NCI-H1417 (cell line): ENCODE data around the gene LMNTD2.

Experiments
- DNase-seq, 3 experiments: peaks; one replicate each; lab custom pipeline; 2025; lab: John Stamatoyannopoulos, UW

LMNTD2 gene

DNA sequence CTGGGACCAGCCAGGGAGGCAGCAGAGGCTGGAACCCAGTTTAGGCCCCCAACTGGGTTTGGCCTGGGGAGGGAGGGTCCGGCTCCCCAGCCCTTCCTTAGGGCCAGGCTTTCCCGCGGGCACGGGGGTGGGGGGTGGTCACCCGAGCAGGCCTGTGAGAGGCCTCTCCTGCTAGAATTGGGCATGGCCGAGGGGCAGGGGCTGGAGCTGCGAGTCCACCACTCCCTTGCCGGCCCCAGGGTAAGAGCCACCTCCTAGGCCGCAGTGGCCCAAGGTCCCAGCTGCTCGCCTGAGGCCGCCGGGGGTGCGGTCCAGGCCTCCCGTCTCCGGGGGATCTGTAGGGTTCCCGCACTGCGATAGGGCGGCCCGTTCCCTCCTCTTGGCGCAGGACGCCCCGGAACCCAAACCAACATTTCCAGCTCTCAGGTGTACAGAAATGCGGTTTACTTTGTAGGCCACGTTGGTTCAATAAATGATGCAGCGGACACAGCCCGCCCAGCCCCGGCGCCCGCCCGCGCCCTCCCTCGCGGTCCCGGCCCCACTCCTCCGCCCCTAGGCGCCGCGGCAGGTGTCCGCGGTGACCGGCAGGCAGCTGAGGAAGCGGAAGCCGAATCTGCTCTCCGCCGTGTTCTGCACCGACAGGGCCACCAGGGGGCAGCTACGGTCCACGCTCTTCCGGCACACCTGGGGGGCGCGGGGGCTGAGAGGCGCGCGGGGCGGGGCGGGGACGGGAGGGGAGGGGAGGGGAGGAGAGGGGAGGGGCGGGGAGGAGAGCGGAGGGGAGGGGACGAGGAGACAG lies 5.9 kb downstream of the LMNTD2 start:
- DNase-seq: peak; percentile 83 to 91 (median 86)

DNA sequence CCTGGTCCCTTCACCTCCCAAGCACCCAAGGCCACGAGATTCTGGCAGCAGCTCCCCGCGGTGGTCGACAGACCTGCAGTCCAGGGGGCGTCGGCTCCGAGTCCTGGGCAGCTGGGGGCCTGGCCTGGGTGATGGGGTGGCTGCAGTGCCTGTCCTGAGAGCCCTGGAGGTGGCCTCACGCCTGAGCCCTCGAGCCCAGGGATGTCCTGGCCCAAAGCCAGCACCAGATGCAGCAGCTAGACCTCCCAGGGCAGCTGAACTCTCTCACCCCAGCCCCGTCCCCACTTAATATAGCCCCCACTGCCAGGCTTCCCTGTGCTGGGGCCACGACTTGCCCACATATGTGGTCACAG lies 6.6 kb downstream of the LMNTD2 start:
- peak in 1 of 3 experiments; percentile 28 for DNase-seq

DNA sequence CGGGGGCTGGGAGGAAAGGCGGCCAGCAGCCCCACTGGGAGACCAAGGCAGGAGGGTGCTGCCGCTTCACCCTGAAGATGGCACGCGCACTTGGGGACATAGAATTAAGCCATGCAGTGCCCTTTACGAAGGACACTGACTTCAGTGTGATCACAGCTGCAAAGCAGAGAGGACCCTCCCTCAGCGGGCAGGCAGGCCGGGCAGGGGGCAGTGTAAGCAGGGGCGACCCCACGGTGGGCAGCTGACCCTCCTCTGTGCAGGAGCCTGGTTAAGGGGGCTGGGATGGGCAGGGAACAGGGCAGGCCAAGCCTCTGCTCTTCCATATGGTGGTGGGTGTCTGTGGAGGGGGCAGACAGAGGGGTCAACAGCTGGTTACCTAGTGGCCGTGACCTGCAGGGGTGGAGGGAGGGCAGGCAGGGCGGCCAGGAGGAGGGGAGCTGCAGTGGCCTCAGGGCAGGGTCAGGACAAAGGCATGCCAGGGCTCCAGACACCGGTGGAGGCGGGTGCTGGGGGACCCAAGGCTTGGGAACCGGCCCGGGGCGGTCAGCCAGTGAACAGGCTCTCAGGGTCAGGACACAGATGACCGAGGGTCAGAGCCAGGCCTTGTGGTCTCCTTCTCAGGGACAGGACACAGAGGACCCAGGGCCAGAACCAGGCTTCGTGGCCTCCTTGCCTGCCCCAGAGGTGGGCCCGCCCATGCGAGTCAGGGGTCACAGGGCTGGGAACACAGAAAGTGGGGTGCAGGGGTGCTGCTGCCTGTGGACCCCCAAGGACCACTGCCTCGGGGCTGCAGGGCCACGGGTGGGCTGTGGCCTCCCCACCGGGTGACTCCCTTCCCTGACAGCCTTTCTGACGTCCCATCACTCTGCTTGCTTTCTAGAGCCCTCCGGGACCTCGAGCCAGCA lies 7.2 kb downstream of the LMNTD2 start:
- DNase-seq: no peak

GRCh38 chr11:551596-551995 lies 8.9 kb downstream of the LMNTD2 start:
- no peak for DNase-seq

- DNase-seq: no peak
These were observed 9.4 kb downstream of the LMNTD2 start for GRCh38 chr11:551131-551530.

GRCh38 chr11:550746-551085 lies 9.8 kb downstream of the LMNTD2 start:
- no peak for DNase-seq

DNA sequence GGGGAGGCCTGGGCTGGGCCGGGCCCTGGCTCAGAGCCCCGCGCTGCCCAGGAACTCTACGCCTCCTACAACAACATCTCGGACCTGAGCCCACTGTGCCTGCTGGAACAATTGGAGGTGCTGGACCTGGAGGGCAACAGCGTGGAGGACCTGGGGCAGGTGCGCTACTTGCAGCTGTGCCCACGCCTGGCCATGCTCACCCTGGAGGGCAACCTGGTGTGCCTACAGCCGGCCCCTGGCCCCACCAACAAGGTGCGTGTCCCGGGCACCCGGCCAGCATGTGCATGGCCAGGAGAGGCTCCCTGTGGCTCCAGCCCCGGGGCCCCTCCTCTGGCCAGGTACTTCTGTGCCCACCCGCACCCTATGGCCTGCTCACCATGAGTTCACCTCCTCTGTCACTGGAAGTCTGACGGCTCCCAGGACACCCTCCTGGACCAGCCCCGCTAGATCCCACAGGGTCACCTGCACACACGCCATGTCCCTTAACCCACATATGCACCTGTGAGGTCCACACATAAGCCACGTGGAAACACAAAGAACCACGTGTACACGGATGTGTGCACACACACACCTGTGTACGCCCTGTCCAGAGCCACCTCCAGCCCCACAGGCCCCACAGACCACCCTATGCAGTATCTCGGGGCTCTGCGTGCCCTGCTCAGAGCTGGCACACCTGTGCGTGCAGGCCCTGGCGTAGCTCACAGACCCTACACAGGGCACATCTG lies 10.4 kb downstream of the LMNTD2 start:
- no peak for DNase-seq

GRCh38 chr11:548700-549603 lies 11.6 kb downstream of the LMNTD2 start:
- DNase-seq: peak in 1 of 3 experiments; percentile 6

DNA sequence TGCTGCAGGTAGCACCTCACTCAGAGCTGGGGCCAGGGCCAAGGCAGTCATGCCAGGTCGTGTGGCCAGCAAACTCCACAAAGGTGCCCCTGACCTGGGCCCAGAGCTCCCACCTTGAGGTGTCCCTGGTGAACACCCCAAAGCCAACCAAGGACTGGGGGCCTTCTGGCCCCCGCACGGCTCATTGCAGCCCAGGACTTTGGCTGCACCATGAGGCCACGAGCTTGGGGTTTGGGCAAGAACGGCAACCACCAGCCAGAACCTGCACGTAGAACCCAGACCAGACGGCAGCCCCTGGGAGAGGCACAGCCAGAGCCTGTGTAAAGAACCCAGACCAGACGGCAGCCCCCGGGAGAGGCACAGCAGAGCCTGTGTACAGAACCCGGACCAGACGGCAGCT lies 15.4 kb downstream of the LMNTD2 start:
- DNase-seq: no peak

GRCh38 chr11:544817-545166 lies 15.7 kb downstream of the LMNTD2 start:
- no peak for DNase-seq

DNA sequence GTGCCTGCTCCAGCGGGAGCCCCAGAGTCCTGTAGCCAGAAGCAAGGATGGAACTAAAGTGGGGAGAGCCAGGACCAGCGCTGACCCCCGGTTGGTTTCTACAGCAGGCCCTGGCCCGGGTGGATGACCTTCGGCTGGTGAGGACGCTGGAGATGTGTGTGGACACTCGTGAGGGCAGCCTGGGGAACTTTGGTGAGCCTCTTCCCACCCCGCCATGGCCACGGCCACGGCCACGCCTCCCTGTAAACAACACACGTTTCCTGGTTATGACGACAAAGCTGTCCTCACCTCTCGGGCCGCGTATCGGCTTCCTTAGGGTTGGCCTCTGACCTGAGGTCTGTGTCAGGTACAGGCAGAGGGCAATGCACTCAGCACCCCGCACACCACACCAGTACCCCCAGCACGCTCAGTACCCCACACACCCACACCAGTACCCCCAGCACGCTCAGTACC lies 19.1 kb downstream of the LMNTD2 start:
- no peak for DNase-seq

DNA sequence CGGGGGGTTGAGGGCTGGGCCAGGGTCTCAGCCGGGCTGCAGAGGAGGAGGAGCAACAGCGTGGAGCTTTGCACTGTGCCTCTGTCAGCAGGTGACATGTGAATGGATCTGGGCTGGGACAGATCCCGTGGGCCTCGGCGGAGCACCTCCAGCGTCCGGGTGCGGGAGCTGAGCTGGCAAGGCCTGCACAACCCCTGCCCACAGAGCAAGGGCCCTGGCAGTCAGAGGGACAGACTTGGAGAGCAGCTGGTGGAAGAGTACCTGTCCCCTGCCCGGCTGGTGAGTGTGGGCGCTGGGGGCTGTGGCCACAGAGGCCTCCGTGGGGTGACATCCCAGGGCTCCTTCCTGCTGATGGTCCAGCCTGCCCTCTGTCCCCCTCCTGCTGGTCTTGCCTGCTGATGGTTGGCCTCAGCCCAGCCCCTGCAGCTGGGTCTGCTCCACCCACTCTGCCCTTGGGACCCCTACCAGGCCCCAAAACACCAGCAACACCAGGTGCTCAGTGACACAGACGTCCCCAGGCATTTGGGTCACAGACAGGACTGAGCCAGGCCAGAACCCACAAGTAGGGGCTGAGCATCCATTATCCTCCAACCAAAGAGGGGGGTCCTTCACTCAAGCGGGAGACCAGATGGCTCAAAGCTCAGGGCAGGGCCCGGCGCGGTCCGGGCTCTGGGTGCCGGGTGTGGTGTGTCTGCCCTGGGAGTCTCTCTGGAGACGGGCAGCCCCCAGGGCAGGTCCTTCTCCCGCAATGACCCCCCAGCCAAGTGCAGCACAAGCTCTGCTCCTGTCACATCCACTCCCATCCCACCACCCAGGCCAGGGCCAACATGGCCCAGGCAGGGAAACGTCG lies 19.7 kb downstream of the LMNTD2 start:
- no peak for DNase-seq

DNA sequence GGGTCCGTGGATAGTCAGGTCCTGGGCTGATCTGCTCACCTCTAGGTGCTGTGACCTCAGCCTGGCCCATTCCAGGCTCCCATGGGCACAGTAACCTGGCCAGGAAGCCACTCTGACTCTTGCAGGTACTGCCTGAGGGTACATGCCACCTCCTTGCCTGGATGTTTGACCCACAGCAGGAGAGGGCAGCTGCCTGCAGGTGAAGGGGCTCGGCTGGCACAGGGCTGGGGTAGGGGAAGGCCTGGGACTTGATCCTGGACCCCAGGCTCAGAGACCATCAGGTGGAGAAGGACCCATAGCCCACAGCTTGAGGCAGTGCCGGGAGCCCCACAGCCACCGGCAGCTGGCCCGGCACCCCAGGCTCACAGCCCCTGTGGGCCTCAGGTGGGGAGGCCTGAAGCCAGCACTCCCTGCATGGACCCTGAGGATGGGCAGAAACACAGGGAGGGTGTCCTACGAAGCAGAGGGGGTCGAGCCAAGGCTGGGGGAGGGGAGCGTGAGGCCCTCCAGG lies 20.5 kb downstream of the LMNTD2 start:
- DNase-seq: no peak

GRCh38 chr11:538431-539051 lies 22.0 kb downstream of the LMNTD2 start:
- no peak for DNase-seq

DNA sequence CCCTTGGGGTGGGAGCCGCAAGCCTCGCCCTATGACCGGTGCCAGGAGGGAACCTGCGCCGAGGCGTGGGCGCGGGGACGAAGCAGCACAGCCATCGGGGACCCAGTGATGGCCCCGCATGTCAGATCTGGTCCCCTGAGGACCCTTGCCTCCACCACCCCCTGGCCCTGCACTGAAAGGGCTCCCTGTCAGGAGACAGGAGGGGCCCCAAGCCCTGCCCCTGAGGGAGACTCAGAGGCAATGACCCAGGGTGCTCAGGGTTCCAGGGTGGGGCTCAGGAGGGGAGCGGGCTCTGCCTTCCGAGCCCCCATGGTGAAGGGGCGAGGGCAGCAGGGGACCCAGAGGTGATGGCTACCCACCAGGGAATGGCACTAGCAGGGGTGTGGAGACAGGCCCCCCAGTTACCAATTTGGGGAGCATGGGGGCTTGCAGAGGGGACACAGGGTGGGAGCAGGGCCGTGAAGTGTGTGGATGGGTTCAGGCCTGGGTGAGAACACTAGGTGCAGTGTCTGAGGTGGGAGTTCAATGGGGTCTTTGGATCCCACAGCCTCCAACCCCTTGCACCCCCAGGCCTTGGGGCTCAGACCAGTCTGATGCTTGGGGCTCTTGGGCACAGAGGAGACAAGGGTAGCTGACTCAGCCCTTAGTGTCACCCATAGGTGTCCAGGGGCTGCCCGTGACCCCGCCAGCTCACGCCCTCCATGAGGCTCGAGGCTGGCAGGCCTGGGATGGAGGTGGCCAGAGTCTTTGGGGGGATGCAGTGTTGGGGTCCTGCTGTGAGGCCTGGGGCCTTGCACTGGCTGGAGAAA lies 22.7 kb downstream of the LMNTD2 start:
- DNase-seq: no peak

DNA sequence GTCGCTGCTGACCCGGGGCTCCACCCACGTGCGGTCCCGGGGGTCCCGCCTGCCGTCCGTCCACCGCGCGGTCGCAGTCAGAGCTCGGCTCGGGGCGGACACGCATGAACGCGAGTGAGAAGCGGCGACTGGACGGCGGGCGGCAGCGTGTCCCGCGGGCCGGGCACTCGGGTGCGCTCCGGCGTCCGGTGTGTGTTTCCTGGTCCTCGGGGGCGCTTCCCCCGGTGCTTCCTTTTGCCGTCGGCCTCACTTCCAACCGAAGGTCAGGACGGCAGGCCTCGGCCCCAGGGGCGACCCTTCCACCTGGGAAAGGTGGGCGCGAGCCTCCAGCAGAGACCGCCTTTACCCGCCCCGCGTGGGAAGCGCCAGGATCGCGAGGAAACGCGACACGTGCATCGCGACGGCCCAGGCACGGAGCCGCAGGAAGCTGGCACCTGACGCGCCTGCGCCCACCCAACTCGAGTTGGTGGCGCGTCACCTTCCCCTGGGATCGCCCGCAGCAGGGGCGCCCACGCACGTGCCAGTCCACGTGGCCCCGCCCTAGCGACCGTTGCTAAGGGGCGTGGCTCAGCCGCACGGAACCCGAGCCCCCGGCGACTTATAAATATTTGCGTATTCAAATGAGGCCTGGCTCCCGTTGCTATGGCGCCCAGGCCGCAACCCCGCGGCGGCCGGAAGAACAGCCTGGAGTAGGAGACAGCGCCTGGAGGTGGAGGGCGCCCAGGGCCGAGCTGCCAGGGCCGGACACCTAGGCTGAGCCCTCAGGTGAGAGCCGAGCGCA lies 23.5 kb downstream of the LMNTD2 start, which contains the start of gene LRRC56:
LRRC56 (plus strand) TSS at position 687 of the 781 bp plus-strand sequence. CDS start 3,158 bp downstream, outside the sequence.
- DNase-seq: peak; percentile 91 to 96 (median 93)

DNA sequence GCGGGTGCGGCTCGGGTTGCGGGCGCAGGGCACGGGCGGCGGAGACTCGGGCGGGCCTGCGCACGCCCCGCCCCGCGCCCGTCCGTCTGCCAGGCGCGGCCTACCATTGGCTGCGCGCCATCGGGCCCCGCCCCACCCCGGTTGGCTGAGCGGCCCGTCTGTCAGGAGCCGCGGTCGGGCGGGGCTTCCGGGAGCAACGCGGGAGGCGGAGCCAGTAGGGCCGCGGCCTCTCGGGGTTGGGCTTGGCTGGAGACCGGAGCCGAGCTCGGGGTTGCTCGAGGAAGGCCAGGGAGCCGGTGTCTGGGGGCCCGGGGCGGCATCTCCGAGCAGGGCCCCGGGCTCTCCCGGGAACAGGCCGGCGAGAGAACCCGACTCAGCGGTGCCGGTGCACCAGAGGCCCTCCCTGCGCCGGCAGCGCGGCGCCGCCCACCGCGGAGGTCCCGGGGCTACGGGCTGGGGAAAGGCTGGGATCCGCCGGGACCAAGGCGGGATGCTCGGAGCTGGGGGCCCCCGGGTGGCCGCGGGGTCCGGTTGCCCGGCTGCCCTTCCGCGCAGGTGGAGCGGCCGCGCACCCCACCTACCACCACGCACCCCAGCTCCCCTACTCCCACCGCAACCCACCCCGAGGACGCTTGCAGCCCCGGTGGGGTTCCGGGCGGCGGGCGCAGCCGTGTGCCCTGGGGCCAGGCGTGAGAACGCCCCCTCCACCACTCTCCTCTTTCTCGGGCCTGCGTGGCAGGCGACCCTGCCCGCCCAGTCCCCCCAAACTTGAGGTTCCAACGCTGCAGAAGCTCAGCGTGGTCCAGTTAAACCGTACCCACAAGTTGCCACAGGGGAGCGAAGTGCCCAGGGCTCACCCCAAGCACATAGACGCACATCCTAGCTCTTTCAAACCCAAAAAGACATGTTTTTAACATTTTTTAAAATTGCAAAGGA lies 24.8 kb downstream of the LMNTD2 start, which contains the start of gene HRAS:
HRAS (minus strand) TSS at position 58 of the 936 bp plus-strand sequence.
- peak; percentile 93 to 98 (median 95) for DNase-seq
